Ishikawa (cell line): Measurements from ENCODE around the gene PLPP1.

Experiments used
- TAF1 ChIP-seq: IDR thresholded peaks from 2 replicates; pipeline ENCODE4 v1.6.1; 2012; ENCODE audit warnings: low read depth, mild to moderate bottlenecking
- TEAD4 ChIP-seq: IDR thresholded peaks from 2 replicates; pipeline ENCODE4 v1.6.1; 2012

DNA sequence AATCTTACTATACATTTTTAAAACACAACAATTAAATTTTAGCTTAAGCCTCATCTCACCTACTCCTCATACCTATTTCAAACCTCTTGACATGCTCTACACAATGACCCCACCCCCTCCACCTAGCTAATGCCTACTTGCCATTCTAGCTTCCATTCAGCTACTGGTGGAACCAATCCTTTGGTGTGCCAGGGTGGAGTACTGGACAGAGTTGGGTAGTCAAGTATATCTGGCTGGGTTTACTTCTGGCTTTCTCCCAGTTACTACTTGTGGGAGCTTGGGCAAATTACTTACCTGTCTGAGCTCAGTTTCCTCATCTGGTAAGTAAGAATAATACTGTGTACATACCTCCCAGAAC is 24.3 kb downstream of the PLPP1 start:
- no peak for TF ChIP-seq TEAD4
- no peak for TF ChIP-seq TAF1
